HEK293 (cell line): Measurements from ENCODE around the gene CSNK1G1.
A peak's percentile ranks its signal among the peaks of the same experiment; 100 is the strongest.
"Not testable (repeated sequence)": the region's sequence is repeated elsewhere in the genome, so short reads cannot be mapped to it uniquely, and the experiment has no call there.

Experiments used
- CTCF ChIA-PET: fragments of 350-600 bp; formaldehyde crosslinking; extraction: SDS; loops from one replicate; lab custom pipeline; 2021; ENCODE audit warnings: antibody characterized with exemption; lab: Yijun Ruan, JAX
- POLR2A ChIA-PET: fragments of 300-600 bp; formaldehyde crosslinking; extraction: SDS; loops from one replicate; lab custom pipeline; 2020; ENCODE audit warnings: antibody characterized with exemption, inconsistent platforms; lab: Yijun Ruan, JAX
- H3K27ac ChIP-seq: fragments of 200-500 bp; sonication (Bioruptor generic); 2 replicates; pipeline ENCODE4 v1.5.1; 2014; ENCODE audit warnings: low read depth, low read length, control low read depth, inconsistent platforms; ENCODE audit errors: extremely low read depth
- H3K36me3 ChIP-seq, 2 experiments: fragments of 200-500 bp in 1 of 2; sonication (Bioruptor generic) in 1 of 2; 1 replicate in 1 of 2; 2 replicates in 1 of 2; pipeline ENCODE4 v1.5.1; 2014 to 2017; ENCODE audit warnings: inconsistent platforms in 2 of 2, low read length in 2 of 2; ENCODE audit not compliant: control insufficient read depth in 2 of 2, insufficient read depth in 1 of 2
- H3K4me1 ChIP-seq: fragments of 200-500 bp; sonication (Bioruptor generic); 2 replicates; pipeline ENCODE4 v1.5.1; 2014; ENCODE audit warnings: mild to moderate bottlenecking, low read length, inconsistent platforms; ENCODE audit not compliant: control insufficient read depth, insufficient read depth
- H3K4me3 ChIP-seq: 2 replicates; pipeline ENCODE4 v1.5.1; 2011; ENCODE audit warnings: low read depth, mild to moderate bottlenecking, control low read depth, low read length, moderate library complexity
- H3K9me3 ChIP-seq: fragments of 200-500 bp; sonication (Bioruptor generic); 2 replicates; pipeline ENCODE4 v1.5.1; 2014; ENCODE audit warnings: low read depth, low read length, inconsistent platforms; ENCODE audit not compliant: control insufficient read depth, insufficient read depth
- EGR2 ChIP-seq: fragments of 450-650 bp; formaldehyde crosslinking; IDR thresholded peaks from 2 replicates; pipeline ENCODE4 v1.5.1; 2016; ENCODE audit warnings: low read depth, missing biosample characterization, missing genetic modification characterization
- FEZF1 ChIP-seq: fragments of 450-650 bp; formaldehyde crosslinking; IDR thresholded peaks from 2 replicates; pipeline ENCODE4 v1.5.1; 2016; ENCODE audit warnings: missing biosample characterization, missing genetic modification characterization
- GFI1B ChIP-seq: fragments of 450-650 bp; formaldehyde crosslinking; IDR thresholded peaks from 2 replicates; pipeline ENCODE4 v1.5.1; 2016; ENCODE audit warnings: missing biosample characterization, missing genetic modification characterization
- GLIS1 ChIP-seq: fragments of 450-650 bp; formaldehyde crosslinking; IDR thresholded peaks from 2 replicates; pipeline ENCODE4 v1.5.1; 2016; ENCODE audit warnings: missing biosample characterization, missing genetic modification characterization
- GLIS2 ChIP-seq: fragments of 450-650 bp; formaldehyde crosslinking; IDR thresholded peaks from 2 replicates; pipeline ENCODE4 v1.5.1; 2016; ENCODE audit warnings: missing biosample characterization, missing genetic modification characterization
- IKZF3 ChIP-seq: fragments of 450-650 bp; IDR thresholded peaks from 2 replicates; pipeline ENCODE4 v1.5.0; 2018; ENCODE audit warnings: missing biosample characterization, mild to moderate bottlenecking, missing genetic modification characterization, moderate library complexity
- KLF1 ChIP-seq: fragments of 450-650 bp; formaldehyde crosslinking; IDR thresholded peaks from 2 replicates; pipeline ENCODE4 v1.5.1; 2016; ENCODE audit warnings: missing biosample characterization, missing genetic modification characterization
- KLF10 ChIP-seq: fragments of 450-650 bp; IDR thresholded peaks from 2 replicates; pipeline ENCODE4 v1.5.1; 2018; ENCODE audit warnings: missing biosample characterization, mild to moderate bottlenecking, missing genetic modification characterization
- SCRT1 ChIP-seq: fragments of 450-650 bp; formaldehyde crosslinking; IDR thresholded peaks from 2 replicates; pipeline ENCODE4 v1.5.1; 2016; ENCODE audit warnings: missing biosample characterization, missing genetic modification characterization, borderline replicate concordance
- SCRT2 ChIP-seq: fragments of 450-650 bp; formaldehyde crosslinking; IDR thresholded peaks from 2 replicates; pipeline ENCODE4 v1.5.1; 2016; ENCODE audit warnings: missing biosample characterization, missing genetic modification characterization
- YY2 ChIP-seq: fragments of 450-650 bp; formaldehyde crosslinking; IDR thresholded peaks from 2 replicates; pipeline ENCODE4 v1.5.1; 2016; ENCODE audit warnings: missing biosample characterization, missing genetic modification characterization
- ZFP69B ChIP-seq: fragments of 450-650 bp; formaldehyde crosslinking; IDR thresholded peaks from 2 replicates; pipeline ENCODE4 v1.5.1; 2016; ENCODE audit warnings: missing biosample characterization, missing genetic modification characterization
- ZNF112 ChIP-seq: fragments of 450-650 bp; formaldehyde crosslinking; IDR thresholded peaks from 2 replicates; pipeline ENCODE4 v1.5.0; 2017; ENCODE audit warnings: missing biosample characterization, missing genetic modification characterization
- ZNF169 ChIP-seq: fragments of 450-650 bp; formaldehyde crosslinking; IDR thresholded peaks from 2 replicates; pipeline ENCODE4 v1.5.1; 2016; ENCODE audit warnings: missing biosample characterization, missing genetic modification characterization
- ZNF514 ChIP-seq: fragments of 450-650 bp; formaldehyde crosslinking; IDR thresholded peaks from 2 replicates; pipeline ENCODE4 v1.5.1; 2016; ENCODE audit warnings: missing biosample characterization, missing genetic modification characterization
- ZNF600 ChIP-seq: fragments of 450-650 bp; formaldehyde crosslinking; IDR thresholded peaks from 2 replicates; pipeline ENCODE4 v1.5.1; 2016; ENCODE audit warnings: missing biosample characterization, missing genetic modification characterization
- ZNF701 ChIP-seq: fragments of 450-650 bp; formaldehyde crosslinking; IDR thresholded peaks from 2 replicates; pipeline ENCODE4 v1.5.1; 2016; ENCODE audit warnings: missing biosample characterization, missing genetic modification characterization
- TF ChIP-seq, protein P1 (sequence below): fragments of 450-650 bp; formaldehyde crosslinking; IDR thresholded peaks from 2 replicates; pipeline ENCODE4 v1.5.1; 2017; ENCODE audit warnings: missing biosample characterization, missing genetic modification characterization
- TF ChIP-seq, protein P2 (sequence below): fragments of 450-650 bp; formaldehyde crosslinking; IDR thresholded peaks from 2 replicates; pipeline ENCODE4 v1.5.1; 2016; ENCODE audit warnings: missing biosample characterization, missing genetic modification characterization
- TF ChIP-seq, protein P3 (sequence below): fragments of 450-650 bp; formaldehyde crosslinking; IDR thresholded peaks from 2 replicates; pipeline ENCODE4 v1.5.1; 2017; ENCODE audit warnings: missing biosample characterization, missing genetic modification characterization
- TF ChIP-seq, protein P4 (sequence below): fragments of 450-650 bp; formaldehyde crosslinking; IDR thresholded peaks from 2 replicates; pipeline ENCODE4 v1.5.1; 2016; ENCODE audit warnings: missing biosample characterization, missing genetic modification characterization

CSNK1G1 gene

DNA sequence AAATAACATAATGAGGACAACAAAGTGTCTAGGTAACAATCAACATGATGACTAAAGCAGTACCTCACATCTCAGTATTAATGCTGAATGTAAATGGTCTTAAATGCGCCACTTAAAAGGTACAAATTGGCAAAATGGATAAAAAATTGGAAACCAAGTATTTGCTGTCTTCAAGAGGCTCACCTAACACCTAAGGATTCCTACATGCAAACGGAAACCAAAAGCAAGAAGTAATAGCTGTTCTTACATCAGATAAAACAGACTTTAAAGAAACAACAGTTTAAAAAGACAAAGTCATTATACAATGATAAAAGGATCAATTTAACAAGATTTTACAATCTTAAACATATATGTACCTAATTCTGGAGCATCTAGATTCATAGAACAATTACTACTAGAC lies 22.5 kb downstream of the CSNK1G1 start:
- CTCF ChIA-PET = no interaction called here
- H3K36me3 ChIP-seq = no peaks in the 10 kb centered on the region
- TF ChIP-seq, protein P1, sequence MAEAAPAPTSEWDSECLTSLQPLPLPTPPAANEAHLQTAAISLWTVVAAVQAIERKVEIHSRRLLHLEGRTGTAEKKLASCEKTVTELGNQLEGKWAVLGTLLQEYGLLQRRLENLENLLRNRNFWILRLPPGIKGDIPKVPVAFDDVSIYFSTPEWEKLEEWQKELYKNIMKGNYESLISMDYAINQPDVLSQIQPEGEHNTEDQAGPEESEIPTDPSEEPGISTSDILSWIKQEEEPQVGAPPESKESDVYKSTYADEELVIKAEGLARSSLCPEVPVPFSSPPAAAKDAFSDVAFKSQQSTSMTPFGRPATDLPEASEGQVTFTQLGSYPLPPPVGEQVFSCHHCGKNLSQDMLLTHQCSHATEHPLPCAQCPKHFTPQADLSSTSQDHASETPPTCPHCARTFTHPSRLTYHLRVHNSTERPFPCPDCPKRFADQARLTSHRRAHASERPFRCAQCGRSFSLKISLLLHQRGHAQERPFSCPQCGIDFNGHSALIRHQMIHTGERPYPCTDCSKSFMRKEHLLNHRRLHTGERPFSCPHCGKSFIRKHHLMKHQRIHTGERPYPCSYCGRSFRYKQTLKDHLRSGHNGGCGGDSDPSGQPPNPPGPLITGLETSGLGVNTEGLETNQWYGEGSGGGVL (tag by site-specific recombination) = no peak
- no peak for TF ChIP-seq ZNF112
- no peak for TF ChIP-seq GFI1B (tag by site-specific recombination)
- TF ChIP-seq ZNF701 (tag by site-specific recombination) = no peak
- TF ChIP-seq SCRT1 = no peak
- TF ChIP-seq, protein P2, sequence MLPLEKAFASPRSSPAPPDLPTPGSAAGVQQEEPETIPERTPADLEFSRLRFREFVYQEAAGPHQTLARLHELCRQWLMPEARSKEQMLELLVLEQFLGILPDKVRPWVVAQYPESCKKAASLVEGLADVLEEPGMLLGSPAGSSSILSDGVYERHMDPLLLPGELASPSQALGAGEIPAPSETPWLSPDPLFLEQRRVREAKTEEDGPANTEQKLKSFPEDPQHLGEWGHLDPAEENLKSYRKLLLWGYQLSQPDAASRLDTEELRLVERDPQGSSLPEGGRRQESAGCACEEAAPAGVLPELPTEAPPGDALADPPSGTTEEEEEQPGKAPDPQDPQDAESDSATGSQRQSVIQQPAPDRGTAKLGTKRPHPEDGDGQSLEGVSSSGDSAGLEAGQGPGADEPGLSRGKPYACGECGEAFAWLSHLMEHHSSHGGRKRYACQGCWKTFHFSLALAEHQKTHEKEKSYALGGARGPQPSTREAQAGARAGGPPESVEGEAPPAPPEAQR = no peak
- no peak for TF ChIP-seq SCRT2 (tag by site-specific recombination)
- TF ChIP-seq ZNF600 (tag by site-specific recombination) = no peak
- no peak for TF ChIP-seq ZNF169
- TF ChIP-seq, protein P3, sequence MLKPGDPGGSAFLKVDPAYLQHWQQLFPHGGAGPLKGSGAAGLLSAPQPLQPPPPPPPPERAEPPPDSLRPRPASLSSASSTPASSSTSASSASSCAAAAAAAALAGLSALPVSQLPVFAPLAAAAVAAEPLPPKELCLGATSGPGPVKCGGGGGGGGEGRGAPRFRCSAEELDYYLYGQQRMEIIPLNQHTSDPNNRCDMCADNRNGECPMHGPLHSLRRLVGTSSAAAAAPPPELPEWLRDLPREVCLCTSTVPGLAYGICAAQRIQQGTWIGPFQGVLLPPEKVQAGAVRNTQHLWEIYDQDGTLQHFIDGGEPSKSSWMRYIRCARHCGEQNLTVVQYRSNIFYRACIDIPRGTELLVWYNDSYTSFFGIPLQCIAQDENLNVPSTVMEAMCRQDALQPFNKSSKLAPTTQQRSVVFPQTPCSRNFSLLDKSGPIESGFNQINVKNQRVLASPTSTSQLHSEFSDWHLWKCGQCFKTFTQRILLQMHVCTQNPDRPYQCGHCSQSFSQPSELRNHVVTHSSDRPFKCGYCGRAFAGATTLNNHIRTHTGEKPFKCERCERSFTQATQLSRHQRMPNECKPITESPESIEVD (tag by site-specific recombination) = no peak
- no peak for TF ChIP-seq YY2 (tag by site-specific recombination)
- TF ChIP-seq ZNF514 (tag by site-specific recombination) = no peak
- TF ChIP-seq, all 188 proteins: peak for 0
- POLR2A ChIA-PET = no interaction called here
- no peaks in the 10 kb centered on the region for H3K4me1 ChIP-seq
- no peaks in the 10 kb centered on the region for H3K9me3 ChIP-seq
- no peak overlapping the region for H3K4me3 ChIP-seq
- no peak overlapping the region for H3K27ac ChIP-seq

DNA sequence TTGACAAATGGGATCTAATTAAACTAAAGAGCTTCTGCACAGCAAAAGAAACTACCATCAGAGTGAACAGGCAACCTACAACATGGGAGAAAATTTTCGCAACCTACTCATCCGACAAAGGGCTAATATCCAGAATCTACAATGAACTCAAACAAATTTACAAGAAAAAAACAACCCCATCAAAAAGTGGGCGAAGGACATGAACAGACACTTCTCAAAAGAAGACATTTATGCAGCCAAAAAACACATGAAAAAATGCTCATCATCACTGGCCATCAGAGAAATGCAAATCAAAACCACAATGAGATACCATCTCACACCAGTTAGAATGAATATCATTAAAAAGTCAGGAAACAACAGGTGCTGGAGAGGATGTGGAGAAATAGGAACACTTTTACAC lies 24.3 kb downstream of the CSNK1G1 start:
- POLR2A ChIA-PET, H3K36me3 ChIP-seq, H3K4me1 ChIP-seq, H3K4me3 ChIP-seq, H3K27ac ChIP-seq, CTCF ChIA-PET, H3K9me3 ChIP-seq: not testable (repeated sequence)

DNA sequence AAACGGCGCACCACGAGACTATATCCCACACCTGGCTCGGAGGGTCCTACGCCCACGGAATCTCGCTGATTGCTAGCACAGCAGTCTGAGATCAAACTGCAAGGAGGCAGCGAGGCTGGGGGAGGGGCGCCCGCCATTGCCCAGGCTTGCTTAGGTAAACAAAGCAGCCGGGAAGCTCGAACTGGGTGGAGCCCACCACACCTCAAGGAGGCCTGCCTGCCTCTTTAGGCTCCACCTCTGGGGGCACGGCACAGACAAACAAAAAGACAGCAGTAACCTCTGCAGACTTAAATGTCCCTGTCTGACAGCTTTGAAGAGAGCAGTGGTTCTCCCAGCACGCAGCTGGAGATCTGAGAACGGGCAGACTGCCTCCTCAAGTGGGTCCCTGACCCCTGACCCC lies 29.0 kb downstream of the CSNK1G1 start:
- H3K27ac ChIP-seq, H3K4me1 ChIP-seq, CTCF ChIA-PET, H3K9me3 ChIP-seq: not testable (repeated sequence)
- TF ChIP-seq, protein P4, sequence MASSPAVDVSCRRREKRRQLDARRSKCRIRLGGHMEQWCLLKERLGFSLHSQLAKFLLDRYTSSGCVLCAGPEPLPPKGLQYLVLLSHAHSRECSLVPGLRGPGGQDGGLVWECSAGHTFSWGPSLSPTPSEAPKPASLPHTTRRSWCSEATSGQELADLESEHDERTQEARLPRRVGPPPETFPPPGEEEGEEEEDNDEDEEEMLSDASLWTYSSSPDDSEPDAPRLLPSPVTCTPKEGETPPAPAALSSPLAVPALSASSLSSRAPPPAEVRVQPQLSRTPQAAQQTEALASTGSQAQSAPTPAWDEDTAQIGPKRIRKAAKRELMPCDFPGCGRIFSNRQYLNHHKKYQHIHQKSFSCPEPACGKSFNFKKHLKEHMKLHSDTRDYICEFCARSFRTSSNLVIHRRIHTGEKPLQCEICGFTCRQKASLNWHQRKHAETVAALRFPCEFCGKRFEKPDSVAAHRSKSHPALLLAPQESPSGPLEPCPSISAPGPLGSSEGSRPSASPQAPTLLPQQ = 0 out of 2 replicates have a peak, but pooled peaks have one; percentile 31
- peak; percentile 64 for TF ChIP-seq GLIS1 (tag by site-specific recombination)
- peak; percentile 31; the same call in 1 of the 2 replicates for TF ChIP-seq GLIS2 (tag by site-specific recombination)
- peak; percentile 54; the same call in 1 of the 2 replicates for TF ChIP-seq KLF1 (tag by site-specific recombination)
- TF ChIP-seq KLF10 (tag by site-specific recombination) = peak; percentile 36; the same call in 1 of the 2 replicates
- 0 out of 2 replicates have a peak, but pooled peaks have one; percentile 31 for TF ChIP-seq ZFP69B
- peak; percentile 17; the same call in 1 of the 2 replicates for TF ChIP-seq FEZF1 (tag by site-specific recombination)
- TF ChIP-seq EGR2 (tag by site-specific recombination) = 0 out of 2 replicates have a peak, but pooled peaks have one; percentile 8
- TF ChIP-seq IKZF3 (tag by site-specific recombination) = peak; percentile 38; the same call in 1 of the 2 replicates
- TF ChIP-seq, all 188 proteins: peak for 9; not testable (repeated sequence) for 179
- POLR2A ChIA-PET, H3K4me3 ChIP-seq, H3K36me3 ChIP-seq: not testable (repeated sequence)
